CD4-positive, alpha-beta T cell treated with Interleukin-1 beta for 1 hour (primary cell): Measurements from ENCODE around the gene TMX2.
A peak's percentile ranks its signal among the peaks of the same experiment; 100 is the strongest.

ENCODE experiments used
- DNase-seq, 2 donors: peaks; one replicate each; pipeline ENCODE4 v3.0.0-alpha.2; 2020 to 2022

Gene TMX2

DNA sequence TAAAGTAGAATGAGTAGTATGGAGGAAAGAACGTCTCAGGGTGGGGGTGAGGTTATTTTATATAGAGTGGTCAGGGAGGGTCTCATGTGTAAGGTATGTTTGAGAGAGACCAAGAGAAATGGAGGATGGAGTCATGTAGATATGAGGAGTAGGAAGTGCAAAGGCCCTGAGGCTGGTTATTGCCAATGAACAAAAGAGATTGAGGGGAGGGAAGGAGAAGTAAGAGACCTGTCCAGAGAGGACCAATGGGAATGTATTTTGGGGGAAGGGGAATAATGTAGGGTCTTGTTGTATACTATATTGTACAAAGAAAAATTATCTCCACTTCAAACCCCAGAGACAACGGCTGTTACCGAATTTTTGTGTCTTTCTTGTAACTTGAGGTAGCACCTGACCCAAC lies 59.0 kb downstream of the TMX2 start:
- no peak for DNase-seq

DNA sequence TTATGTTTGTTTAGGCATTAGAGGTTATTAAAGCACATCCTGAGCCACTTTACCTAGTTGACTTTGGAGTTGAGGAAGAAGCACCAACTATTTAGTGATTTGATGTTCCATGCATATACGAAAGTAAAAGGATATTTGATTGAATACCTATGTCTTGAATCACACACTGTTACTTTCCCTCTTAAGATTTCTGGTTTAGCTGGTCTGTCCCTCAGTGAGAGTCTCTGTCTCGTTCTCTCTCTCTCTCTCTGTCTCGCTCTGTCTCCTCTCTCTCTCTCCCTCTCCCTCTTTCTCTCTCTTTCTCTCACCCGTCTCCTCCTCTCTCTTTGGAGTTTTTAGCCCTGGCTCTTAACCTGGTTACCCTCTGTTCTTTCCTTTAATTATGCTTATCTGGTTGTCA lies 60.2 kb downstream of the TMX2 start:
- no peak for DNase-seq

GRCh38 chr11:57773026-57773598 lies 60.7 kb downstream of the TMX2 start:
- DNase-seq, result no peak

- DNase-seq, result no peak
Measured at GRCh38 chr11:57775491-57775890, 63.1 kb downstream of the TMX2 start.

DNA sequence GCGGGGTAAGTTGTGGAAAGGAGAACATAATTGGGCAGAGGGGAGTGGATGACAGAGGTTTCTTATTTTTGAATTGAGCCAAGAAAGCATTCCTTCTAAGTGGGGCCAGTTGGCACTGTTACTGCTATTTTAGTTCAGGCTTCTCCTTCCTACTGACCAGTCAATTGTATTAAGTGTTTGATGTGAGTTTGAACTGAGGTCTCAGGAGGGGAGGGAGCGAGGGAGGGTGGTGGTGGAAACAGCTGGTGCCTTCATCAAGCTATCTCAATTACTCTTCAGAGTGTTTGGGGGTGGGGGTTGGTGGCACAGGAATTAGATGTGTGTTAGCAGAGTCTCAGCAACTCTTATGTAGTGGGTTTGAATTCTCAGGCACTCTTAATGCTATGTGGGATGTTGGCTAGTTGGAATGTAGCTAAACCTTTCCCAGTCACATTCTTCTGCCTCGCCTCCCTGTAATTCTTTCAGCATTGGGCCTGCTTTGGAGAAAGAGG lies 63.7 kb downstream of the TMX2 start:
- no peak for DNase-seq

DNA sequence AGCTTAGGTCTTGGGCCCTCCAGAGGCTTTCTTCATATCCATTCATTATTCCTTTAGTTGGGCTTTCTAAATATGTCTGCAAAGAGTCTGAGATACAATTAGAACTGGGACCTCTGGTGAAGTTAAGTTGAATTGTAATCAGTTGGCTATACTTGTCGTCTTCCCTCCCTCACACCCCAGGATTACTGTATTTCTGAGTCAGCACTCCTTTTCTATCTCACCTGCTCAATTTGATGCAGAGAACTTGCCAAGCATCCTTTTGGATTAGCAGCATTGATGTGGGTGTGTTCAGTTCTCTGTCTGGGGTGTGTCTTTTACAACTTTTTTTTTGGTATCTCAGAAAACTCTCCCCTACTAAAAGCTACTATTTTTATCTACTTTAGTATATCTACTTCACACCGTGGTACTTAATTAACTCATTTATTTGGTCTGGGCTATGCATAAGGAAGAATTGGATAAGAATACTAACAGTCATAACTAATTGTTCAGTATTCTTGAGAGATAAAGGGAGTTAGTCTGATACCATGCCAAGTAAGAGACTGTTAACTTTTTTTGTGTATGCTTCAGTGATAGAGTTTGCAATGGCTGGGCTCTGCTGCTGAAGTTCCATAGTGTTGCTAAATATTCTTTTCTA lies 64.3 kb downstream of the TMX2 start:
- DNase-seq, result no peak

GRCh38 chr11:57777969-57778317 lies 65.5 kb downstream of the TMX2 start:
- no peak for DNase-seq

- DNase-seq, result no peak
Measured at GRCh38 chr11:57778318-57779037, 66.1 kb downstream of the TMX2 start.

- DNase-seq, result no peak
Measured at GRCh38 chr11:57779276-57779675, 66.9 kb downstream of the TMX2 start.

GRCh38 chr11:57781529-57781943 lies 69.1 kb downstream of the TMX2 start:
- no peak for DNase-seq

DNA sequence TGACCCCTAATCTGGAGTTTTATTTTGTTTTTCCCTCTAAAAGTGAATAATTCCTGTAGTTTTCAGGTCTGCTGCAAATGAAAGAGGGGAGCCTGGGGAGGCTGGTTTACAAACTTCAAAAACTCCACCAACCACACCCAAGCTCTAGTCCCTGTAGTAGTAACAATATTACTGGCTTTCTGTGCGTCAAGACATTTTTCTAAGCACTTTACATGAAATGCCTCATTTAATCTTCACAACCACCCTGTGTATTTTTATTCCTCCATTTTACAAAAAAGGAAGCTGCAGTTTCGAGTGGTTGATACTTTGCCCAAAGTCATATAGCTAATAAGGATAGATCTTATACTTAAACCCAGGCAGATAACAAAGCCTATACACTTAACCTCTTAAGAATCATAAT lies 72.7 kb downstream of the TMX2 start:
- no peak for DNase-seq

DNA sequence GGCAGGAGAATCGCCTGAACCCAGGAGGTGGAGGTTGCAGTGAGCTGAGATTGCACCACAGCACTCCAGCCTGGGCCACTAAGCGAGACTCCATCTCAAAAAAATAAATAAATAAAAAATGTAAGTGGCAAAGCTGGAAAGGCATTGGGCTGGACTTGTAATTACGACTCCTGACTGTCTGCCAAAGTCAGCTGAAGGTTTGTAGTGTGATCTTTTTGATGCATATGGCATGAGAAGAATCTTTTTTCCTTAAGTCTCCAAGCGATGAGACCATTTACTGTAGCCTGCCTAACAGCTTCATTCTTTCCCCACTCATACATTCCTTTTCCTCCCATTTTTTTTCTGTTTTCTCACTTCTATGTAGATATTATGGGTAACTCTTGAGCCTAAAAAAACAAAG lies 74.0 kb downstream of the TMX2 start:
- DNase-seq, result no peak

GRCh38 chr11:57787006-57787604 lies 74.7 kb downstream of the TMX2 start:
- DNase-seq, result no peak

- peak in 1 of 2 donors; percentile 3 for DNase-seq
Measured at GRCh38 chr11:57787920-57788702, 75.7 kb downstream of the TMX2 start.

GRCh38 chr11:57788703-57789088 lies 76.3 kb downstream of the TMX2 start:
- no peak for DNase-seq
